ENCODE measurements around the gene EMILIN1.

DNA sequence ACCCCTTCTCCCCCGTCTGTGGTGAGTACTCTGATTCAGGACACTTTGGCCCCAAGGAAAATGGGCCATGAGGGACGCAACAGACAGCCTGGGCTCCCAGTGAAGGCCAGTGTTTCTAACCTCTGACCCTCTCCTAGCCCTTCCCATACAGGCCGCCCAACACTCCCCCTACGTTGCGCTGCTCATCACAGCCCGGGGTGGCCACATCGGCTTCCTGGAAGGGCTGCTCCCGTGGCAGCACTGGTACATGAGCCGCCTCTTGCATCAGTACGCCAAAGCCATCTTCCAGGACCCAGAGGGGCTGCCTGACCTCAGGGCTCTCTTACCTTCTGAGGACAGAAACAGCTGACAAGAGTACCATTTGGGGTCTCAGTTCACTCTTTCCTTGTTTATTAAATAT is 52.0 kb downstream of the EMILIN1 start:
- TF ChIP-seq EZH2 (IDR thresholded peaks at IDR 0.05; ENCODE audit: insufficient read depth, low read length), result no peak
- TF ChIP-seq, protein P1, sequence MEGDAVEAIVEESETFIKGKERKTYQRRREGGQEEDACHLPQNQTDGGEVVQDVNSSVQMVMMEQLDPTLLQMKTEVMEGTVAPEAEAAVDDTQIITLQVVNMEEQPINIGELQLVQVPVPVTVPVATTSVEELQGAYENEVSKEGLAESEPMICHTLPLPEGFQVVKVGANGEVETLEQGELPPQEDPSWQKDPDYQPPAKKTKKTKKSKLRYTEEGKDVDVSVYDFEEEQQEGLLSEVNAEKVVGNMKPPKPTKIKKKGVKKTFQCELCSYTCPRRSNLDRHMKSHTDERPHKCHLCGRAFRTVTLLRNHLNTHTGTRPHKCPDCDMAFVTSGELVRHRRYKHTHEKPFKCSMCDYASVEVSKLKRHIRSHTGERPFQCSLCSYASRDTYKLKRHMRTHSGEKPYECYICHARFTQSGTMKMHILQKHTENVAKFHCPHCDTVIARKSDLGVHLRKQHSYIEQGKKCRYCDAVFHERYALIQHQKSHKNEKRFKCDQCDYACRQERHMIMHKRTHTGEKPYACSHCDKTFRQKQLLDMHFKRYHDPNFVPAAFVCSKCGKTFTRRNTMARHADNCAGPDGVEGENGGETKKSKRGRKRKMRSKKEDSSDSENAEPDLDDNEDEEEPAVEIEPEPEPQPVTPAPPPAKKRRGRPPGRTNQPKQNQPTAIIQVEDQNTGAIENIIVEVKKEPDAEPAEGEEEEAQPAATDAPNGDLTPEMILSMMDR (IDR thresholded peaks at IDR 0.05; ENCODE audit: insufficient read depth, low read depth, low read length), result no peak

Measured in astrocyte (in vitro differentiated cells and primary cell).